ENCODE results near the gene VWC2L.

DNA sequence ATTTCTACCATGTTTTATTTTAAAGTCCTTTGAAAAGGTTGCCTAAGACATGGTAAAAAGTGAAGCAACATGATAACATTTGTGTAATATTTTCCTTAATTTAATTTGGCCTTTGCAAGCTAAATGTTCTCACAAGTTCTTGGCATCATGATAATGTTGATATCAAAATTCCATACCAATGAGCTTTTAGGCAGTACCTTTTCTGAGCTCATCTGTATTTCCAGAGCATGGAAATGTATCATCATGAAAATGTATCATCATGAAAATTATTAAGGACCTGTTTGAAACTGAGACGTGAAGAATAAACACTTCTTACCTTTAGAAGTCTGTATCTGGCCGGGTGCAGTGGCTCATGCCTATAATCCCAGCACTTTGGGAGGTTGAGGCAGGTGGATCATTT is 73.8 kb downstream of the VWC2L start:
- TF ChIP-seq, protein P1, sequence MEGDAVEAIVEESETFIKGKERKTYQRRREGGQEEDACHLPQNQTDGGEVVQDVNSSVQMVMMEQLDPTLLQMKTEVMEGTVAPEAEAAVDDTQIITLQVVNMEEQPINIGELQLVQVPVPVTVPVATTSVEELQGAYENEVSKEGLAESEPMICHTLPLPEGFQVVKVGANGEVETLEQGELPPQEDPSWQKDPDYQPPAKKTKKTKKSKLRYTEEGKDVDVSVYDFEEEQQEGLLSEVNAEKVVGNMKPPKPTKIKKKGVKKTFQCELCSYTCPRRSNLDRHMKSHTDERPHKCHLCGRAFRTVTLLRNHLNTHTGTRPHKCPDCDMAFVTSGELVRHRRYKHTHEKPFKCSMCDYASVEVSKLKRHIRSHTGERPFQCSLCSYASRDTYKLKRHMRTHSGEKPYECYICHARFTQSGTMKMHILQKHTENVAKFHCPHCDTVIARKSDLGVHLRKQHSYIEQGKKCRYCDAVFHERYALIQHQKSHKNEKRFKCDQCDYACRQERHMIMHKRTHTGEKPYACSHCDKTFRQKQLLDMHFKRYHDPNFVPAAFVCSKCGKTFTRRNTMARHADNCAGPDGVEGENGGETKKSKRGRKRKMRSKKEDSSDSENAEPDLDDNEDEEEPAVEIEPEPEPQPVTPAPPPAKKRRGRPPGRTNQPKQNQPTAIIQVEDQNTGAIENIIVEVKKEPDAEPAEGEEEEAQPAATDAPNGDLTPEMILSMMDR (IDR thresholded peaks at IDR 0.05): no peak
- no peak for TF ChIP-seq POLR2AphosphoS5 (IDR thresholded peaks at IDR 0.05)
- no peak for TF ChIP-seq POLR2A (IDR thresholded peaks at IDR 0.05)
- no peak for TF ChIP-seq EP300 (IDR thresholded peaks at IDR 0.05; ENCODE audit: low read depth)

Data from transverse colon (tissue), 4 donors.